ENCODE data around the gene EXOC2.

EXOC2 gene

DNA sequence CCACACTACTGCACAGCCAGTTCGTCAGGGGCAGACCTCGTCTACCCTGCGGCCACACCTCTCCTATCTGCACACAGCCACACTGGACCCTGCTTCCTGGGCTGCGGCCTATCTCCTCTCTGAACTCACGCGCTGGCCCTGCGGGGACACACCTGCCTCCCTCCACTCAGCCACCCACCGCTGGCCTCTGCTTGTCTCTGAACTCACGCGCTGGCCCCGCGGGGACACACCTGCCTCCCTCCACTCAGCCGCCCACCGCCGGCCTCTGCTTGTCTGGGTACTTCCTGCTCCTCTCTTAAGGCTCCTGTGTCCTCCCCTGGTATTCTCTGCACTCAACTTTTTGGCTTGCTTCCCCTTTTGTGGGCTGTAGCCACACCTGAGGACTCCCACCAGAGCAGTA is 88.4 kb downstream of the EXOC2 start:
- TF ChIP-seq, protein P1, sequence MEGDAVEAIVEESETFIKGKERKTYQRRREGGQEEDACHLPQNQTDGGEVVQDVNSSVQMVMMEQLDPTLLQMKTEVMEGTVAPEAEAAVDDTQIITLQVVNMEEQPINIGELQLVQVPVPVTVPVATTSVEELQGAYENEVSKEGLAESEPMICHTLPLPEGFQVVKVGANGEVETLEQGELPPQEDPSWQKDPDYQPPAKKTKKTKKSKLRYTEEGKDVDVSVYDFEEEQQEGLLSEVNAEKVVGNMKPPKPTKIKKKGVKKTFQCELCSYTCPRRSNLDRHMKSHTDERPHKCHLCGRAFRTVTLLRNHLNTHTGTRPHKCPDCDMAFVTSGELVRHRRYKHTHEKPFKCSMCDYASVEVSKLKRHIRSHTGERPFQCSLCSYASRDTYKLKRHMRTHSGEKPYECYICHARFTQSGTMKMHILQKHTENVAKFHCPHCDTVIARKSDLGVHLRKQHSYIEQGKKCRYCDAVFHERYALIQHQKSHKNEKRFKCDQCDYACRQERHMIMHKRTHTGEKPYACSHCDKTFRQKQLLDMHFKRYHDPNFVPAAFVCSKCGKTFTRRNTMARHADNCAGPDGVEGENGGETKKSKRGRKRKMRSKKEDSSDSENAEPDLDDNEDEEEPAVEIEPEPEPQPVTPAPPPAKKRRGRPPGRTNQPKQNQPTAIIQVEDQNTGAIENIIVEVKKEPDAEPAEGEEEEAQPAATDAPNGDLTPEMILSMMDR (IDR thresholded peaks at IDR 0.05; ENCODE audit: borderline replicate concordance, control extremely low read depth, extremely low read depth, insufficient read depth, missing control alignments) = no peak
- in situ Hi-C loops (cut with MboI; ENCODE audit: low sequenced_read_pairs, unreplicated experiment) = no loop called here
- no peak for DNase-seq (ENCODE audit: low spot score)

DNA sequence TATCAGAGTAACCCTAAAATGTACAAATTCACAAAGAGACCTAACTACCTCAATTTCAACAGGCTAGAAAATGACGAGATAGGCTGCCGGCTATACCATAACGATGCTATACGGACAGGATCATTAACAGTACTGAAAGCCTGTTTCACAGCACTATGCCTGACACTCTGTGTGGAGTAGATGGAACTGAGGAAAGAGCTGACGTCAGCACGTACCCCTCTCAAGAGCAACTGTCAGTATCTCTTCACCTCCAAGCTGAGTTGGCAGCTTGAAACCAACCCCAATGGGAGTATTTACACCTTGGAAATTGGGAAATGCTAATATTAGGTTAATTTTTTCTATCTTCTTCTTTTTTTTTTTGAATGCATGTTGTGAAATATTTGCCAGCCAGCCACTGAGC is 89.7 kb downstream of the EXOC2 start:
- no peak for DNase-seq (ENCODE audit: low spot score)
- in situ Hi-C loops (cut with MboI; ENCODE audit: low sequenced_read_pairs, unreplicated experiment) = no loop called here
- TF ChIP-seq, protein P1 (IDR thresholded peaks at IDR 0.05; ENCODE audit: borderline replicate concordance, control extremely low read depth, extremely low read depth, insufficient read depth, missing control alignments) = no peak

DNA sequence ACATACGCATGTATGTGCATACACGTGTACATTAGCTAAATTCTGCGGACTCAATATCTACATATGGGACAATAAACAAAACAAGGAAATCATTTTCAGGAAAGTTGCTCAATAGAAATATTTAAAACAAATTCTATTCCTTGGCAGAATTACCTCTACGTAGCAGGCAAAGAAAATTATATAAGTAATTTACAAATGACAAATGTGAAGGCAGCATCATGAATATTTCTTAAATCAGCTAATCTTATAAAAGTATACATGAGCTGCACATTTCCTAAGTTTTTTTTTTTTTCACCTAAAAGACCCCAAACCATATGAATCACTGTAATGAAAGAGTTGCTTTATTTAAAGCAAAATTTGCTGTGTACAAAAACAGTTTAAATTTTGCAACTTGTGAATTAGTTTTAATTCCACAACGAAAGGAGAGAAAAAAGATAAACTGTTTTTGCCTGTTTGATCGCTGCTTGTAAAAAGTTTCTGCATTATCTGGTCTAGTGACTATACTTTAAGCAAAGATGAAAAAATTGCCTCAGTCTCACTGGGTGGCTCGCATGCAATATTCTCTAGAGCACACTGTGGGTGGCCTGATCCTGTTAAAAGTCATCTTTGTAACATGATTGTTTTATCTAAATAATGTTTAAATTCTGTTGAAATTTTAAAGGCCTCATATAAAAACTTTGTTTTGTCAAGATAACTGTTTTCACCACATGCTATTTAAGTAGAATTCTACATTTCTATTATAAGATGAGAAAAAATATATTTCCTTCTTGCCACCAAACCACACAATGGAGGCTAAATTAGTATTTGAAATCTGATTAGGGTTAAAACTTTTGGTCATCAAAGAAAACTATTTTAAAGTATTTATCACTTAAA is 93.1 kb downstream of the EXOC2 start:
- in situ Hi-C loops (cut with MboI; ENCODE audit: low sequenced_read_pairs, unreplicated experiment) = loop anchor here (10.0 to 25.0 kb wide), 3 partner anchors 195 to 787 kb away; partner anchors contain the start of gene FOXF2
- TF ChIP-seq, protein P1 (IDR thresholded peaks at IDR 0.05; ENCODE audit: borderline replicate concordance, control extremely low read depth, extremely low read depth, insufficient read depth, missing control alignments) = no peak
- no peak for DNase-seq (ENCODE audit: low spot score)

DNA sequence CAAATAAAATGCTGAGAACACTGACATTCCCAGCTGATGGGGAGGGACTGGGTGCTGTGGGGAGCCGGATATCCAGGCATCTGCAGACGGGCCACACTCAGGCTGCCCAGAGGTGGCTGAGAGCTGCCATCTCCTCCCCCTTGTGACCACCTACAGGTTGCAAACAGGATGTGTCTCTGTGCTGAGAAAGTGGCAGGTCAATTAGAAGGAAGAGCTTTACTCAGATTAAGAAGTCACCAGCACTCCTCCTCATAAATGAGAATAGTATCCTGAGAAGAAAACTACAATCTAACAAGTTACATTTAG is 99.1 kb downstream of the EXOC2 start:
- DNase-seq (ENCODE audit: low spot score) = no peak
- TF ChIP-seq, protein P1 (IDR thresholded peaks at IDR 0.05; ENCODE audit: borderline replicate concordance, control extremely low read depth, extremely low read depth, insufficient read depth, missing control alignments) = no peak
- in situ Hi-C loops (cut with MboI; ENCODE audit: low sequenced_read_pairs, unreplicated experiment) = loop anchor here (10.0 to 25.0 kb wide), 3 partner anchors 201 to 793 kb away; partner anchors contain the start of gene FOXF2

DNA sequence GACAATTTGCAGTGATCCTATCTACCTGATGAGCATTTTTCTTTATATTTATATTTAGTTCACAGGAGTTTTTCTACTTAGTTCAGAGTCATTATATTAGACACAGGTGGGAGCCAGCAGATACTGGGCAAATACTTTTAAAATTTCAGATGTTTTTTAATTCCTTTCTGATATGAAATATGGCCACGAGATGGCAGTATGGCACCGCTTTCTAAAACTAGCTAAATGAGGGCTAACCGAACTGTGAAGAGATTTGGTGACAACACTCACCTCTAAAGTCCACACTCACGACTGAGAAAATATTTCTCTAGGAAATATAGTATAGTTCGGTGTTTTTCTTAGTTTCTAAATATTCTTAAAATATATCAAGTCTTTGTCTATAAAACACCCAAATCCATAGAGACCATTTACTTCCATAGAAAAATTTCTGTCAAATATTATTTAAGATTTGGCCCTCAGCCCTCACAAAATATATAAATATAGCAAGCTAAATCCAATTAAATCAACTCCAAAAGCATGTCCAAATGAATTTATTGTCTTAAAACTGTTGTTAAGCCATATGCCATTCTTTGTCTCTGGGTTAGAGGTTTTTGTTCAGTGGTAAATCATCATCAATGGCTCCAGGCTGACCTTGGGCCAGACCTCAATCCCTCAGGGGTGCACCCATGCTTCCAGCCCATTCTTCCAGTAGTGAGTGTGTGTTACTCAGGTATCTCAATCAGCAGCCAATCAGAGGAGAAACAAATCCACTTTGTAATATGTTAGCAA is 99.6 kb downstream of the EXOC2 start:
- TF ChIP-seq, protein P1 (IDR thresholded peaks at IDR 0.05; ENCODE audit: borderline replicate concordance, control extremely low read depth, extremely low read depth, insufficient read depth, missing control alignments) = peak; percentile 48
- in situ Hi-C loops (cut with MboI; ENCODE audit: low sequenced_read_pairs, unreplicated experiment) = loop anchor here (10.0 to 25.0 kb wide), 3 partner anchors 201 to 794 kb away; partner anchors contain the start of gene FOXF2
- peak; percentile 69 for DNase-seq (ENCODE audit: low spot score)

DNA sequence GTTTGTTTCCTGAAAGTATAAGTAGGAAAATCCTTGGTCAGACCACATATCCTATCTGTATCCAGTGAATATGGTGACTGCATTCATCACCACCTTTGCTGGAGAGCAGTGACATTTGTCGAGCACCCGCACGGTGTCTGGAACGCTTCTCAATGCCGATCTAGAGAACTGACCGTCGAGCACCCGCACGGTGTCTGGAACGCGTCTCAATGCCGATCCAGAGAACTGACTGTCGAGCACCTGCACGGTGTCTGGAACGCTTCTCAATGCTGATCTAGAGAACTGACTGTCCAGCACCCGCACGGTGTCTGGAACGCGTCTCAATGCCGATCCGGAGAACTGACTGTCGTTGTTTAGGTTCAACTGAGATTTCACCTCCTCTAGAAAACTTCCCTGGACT is 103.8 kb downstream of the EXOC2 start:
- DNase-seq (ENCODE audit: low spot score) = no peak
- in situ Hi-C loops (cut with MboI; ENCODE audit: low sequenced_read_pairs, unreplicated experiment) = loop anchor here (25.0 kb wide), 2 partner anchors 298 to 798 kb away; partner anchors contain the start of gene FOXF2
- TF ChIP-seq, protein P1 (IDR thresholded peaks at IDR 0.05; ENCODE audit: borderline replicate concordance, control extremely low read depth, extremely low read depth, insufficient read depth, missing control alignments) = no peak

Measured in GM13976 (cell line).